IMR-90 (cell line): Measurements from ENCODE around the gene NAA35. TPM values are rescaled to one million over a fixed set of nuclear protein-coding genes. Genes with fewer than 3 reads are reported as not detected.

ENCODE experiments used
- ATAC-seq: fragments of 200-7000 bp; cut with Tn5 transposase; 2 replicates; pipeline ENCODE4 v1.9.1; 2020; ENCODE audit warnings: low read depth, mild to moderate bottlenecking, moderate library complexity
- BruUV-seq: library from RNA; stranded (reverse); fragments of 400-500 nt; replicated peaks from 2 replicates; lab custom pipeline; 2021; lab: Mats Ljungman, UMichigan
- CTCF ChIA-PET: fragments of 300-600 bp; formaldehyde crosslinking; extraction: SDS; loops from one replicate; lab custom pipeline; 2021; ENCODE audit warnings: antibody characterized with exemption; lab: Yijun Ruan, JAX
- POLR2A ChIA-PET: fragments of 300-600 bp; sonication (Branson Sonifier 250); formaldehyde crosslinking; loops from one replicate; lab custom pipeline; 2022; ENCODE audit warnings: antibody characterized with exemption; ENCODE audit not compliant: unreplicated experiment; lab: Charles Lee
- DNase-seq: peaks from one replicate; pipeline ENCODE4 v3.0.0; 2013
- H2AFZ ChIP-seq: replicated peaks from 2 replicates; pipeline ENCODE3; 2013; ENCODE audit warnings: low read length, mild to moderate bottlenecking; ENCODE audit not compliant: poor library complexity
- H2AK5ac ChIP-seq: 2 replicates; pipeline ENCODE4 v1.6.1; 2013; ENCODE audit warnings: low read depth, low read length, inconsistent platforms
- H2AK9ac ChIP-seq: replicated peaks from 2 replicates; pipeline ENCODE3; 2013; ENCODE audit warnings: mild to moderate bottlenecking, low read depth, low read length, moderate library complexity; ENCODE audit not compliant: poor library complexity
- H2BK120ac ChIP-seq: 2 replicates; pipeline ENCODE4 v1.6.1; 2013; ENCODE audit warnings: low read depth, low read length, inconsistent platforms
- H2BK15ac ChIP-seq: 3 replicates; pipeline ENCODE4 v1.6.1; 2013; ENCODE audit warnings: low read depth, low read length, inconsistent platforms
- H2BK20ac ChIP-seq: 2 replicates; pipeline ENCODE4 v1.6.1; 2013; ENCODE audit warnings: low read depth, mild to moderate bottlenecking, inconsistent platforms, low read length, moderate library complexity
- H2BK5ac ChIP-seq: 2 replicates; pipeline ENCODE4 v1.6.1; 2013; ENCODE audit warnings: mild to moderate bottlenecking, low read depth, low read length, inconsistent platforms; ENCODE audit not compliant: poor library complexity, severe bottlenecking
- H3K14ac ChIP-seq: replicated peaks from 2 replicates; pipeline ENCODE4 v1.6.1; 2013; ENCODE audit warnings: low read depth, low read length, inconsistent platforms
- H3K18ac ChIP-seq: 2 replicates; pipeline ENCODE4 v1.6.1; 2013; ENCODE audit warnings: low read depth, low read length, control low read depth
- H3K23ac ChIP-seq: 2 replicates; pipeline ENCODE4 v1.6.1; 2013; ENCODE audit warnings: low read depth, low read length, inconsistent platforms
- H3K27ac ChIP-seq: 2 replicates; pipeline ENCODE4 v1.5.1; 2013; ENCODE audit warnings: mild to moderate bottlenecking, control low read depth, low read length; ENCODE audit not compliant: insufficient read depth
- H3K27me3 ChIP-seq: 2 replicates; pipeline ENCODE4 v1.6.1; 2013; ENCODE audit warnings: low read length; ENCODE audit not compliant: control insufficient read depth, insufficient read depth
- H3K36me3 ChIP-seq: 2 replicates; pipeline ENCODE4 v1.6.1; 2013; ENCODE audit warnings: low read length, mixed read lengths; ENCODE audit not compliant: control insufficient read depth, insufficient read depth
- H3K4ac ChIP-seq: 2 replicates; pipeline ENCODE4 v1.6.1; 2013; ENCODE audit warnings: low read depth, low read length, inconsistent platforms
- H3K4me1 ChIP-seq: 2 replicates; pipeline ENCODE4 v1.6.1; 2013; ENCODE audit warnings: low read length, mixed read lengths; ENCODE audit not compliant: control insufficient read depth, insufficient read depth
- H3K4me2 ChIP-seq: 2 replicates; pipeline ENCODE4 v1.6.1; 2013; ENCODE audit warnings: low read depth, mild to moderate bottlenecking, control low read depth, low read length, moderate library complexity
- H3K4me3 ChIP-seq: 2 replicates; pipeline ENCODE4 v1.5.1; 2013; ENCODE audit warnings: low read depth, mild to moderate bottlenecking, control low read depth, low read length, moderate library complexity; ENCODE audit not compliant: insufficient read depth
- H3K56ac ChIP-seq: 2 replicates; pipeline ENCODE4 v1.6.1; 2013; ENCODE audit warnings: low read length, inconsistent platforms; ENCODE audit not compliant: insufficient read depth; ENCODE audit errors: extremely low read depth
- H3K79me1 ChIP-seq, 2 experiments: 2 replicates each; pipeline ENCODE4 v1.6.1; 2013; ENCODE audit warnings: low read length in 2 of 2, inconsistent platforms in 1 of 2, low read depth in 1 of 2
- H3K9ac ChIP-seq: 2 replicates; pipeline ENCODE4 v1.6.1; 2013; ENCODE audit warnings: low read depth, low read length, control low read depth
- H3K9me1 ChIP-seq: 2 replicates; pipeline ENCODE4 v1.6.1; 2013; ENCODE audit warnings: low read length, inconsistent platforms; ENCODE audit not compliant: insufficient read depth
- H3K9me3 ChIP-seq: 2 replicates; pipeline ENCODE4 v1.6.1; 2013; ENCODE audit warnings: low read length; ENCODE audit not compliant: control insufficient read depth, insufficient read depth
- H4K20me1 ChIP-seq: 2 replicates; pipeline ENCODE4 v1.6.1; 2013; ENCODE audit warnings: low read length, inconsistent platforms; ENCODE audit not compliant: insufficient read depth
- H4K5ac ChIP-seq: 2 replicates; pipeline ENCODE4 v1.6.1; 2013; ENCODE audit warnings: mild to moderate bottlenecking, low read depth, low read length, control low read depth
- H4K8ac ChIP-seq, 2 experiments: 2 replicates each; pipeline ENCODE4 v1.6.1; 2013; ENCODE audit warnings: low read depth in 2 of 2, low read length in 2 of 2, control low read depth in 1 of 2, inconsistent platforms in 1 of 2
- H4K91ac ChIP-seq: 2 replicates; pipeline ENCODE4 v1.6.1; 2013; ENCODE audit warnings: low read depth, low read length, inconsistent platforms; ENCODE audit not compliant: insufficient read depth
- CEBPB ChIP-seq: IDR thresholded peaks from 2 replicates; pipeline ENCODE4 v1.6.1; 2012; ENCODE audit warnings: low read depth, low read length, improper control_type of control experiment
- FOS ChIP-seq: fragments of 150-350 bp; IDR thresholded peaks from 2 replicates; pipeline ENCODE4 v1.6.1; 2016; ENCODE audit warnings: low read depth, low read length
- MAFK ChIP-seq: IDR thresholded peaks from 2 replicates; pipeline ENCODE4 v1.6.1; 2012; ENCODE audit warnings: low read depth, low read length, improper control_type of control experiment
- MAZ ChIP-seq: IDR thresholded peaks from 2 replicates; pipeline ENCODE4 v1.6.1; 2012; ENCODE audit warnings: low read depth, mild to moderate bottlenecking, low read length, improper control_type of control experiment, moderate library complexity, borderline replicate concordance
- MXI1 ChIP-seq: IDR thresholded peaks from 2 replicates; pipeline ENCODE4 v1.6.1; 2012; ENCODE audit warnings: low read depth, mild to moderate bottlenecking, low read length, moderate library complexity, borderline replicate concordance
- POLR2A ChIP-seq: IDR thresholded peaks from 2 replicates; pipeline ENCODE4 v1.6.1; 2012; ENCODE audit warnings: mild to moderate bottlenecking, low read depth, low read length
- RAD21 ChIP-seq: IDR thresholded peaks from 2 replicates; pipeline ENCODE4 v1.6.1; 2012; ENCODE audit warnings: low read length, improper control_type of control experiment
- RFX5 ChIP-seq: IDR thresholded peaks from 2 replicates; pipeline ENCODE4 v1.8.0; 2012; ENCODE audit warnings: low read depth, mild to moderate bottlenecking, low read length, moderate library complexity
- SMC3 ChIP-seq: fragments of 150-350 bp; IDR thresholded peaks from 2 replicates; pipeline ENCODE4 v1.6.1; 2016; ENCODE audit warnings: low read depth, mild to moderate bottlenecking, antibody characterized with exemption, low read length, moderate library complexity
- WGBS, 2 experiments: methylation state at CpG; one replicate each; pipeline versions ENCODE4 v1.1.5 to v1.1.7; 2013; ENCODE audit warnings: missing lambda C conversion rate in 2 of 2; ENCODE audit not compliant: insufficient read length in 1 of 2; ENCODE audit errors: extremely low coverage in 2 of 2; 5-methylcytosine and 5-hydroxymethylcytosine counted together
- dilution Hi-C: fragments of 300-500 bp; cut with HindIII; formaldehyde crosslinking; loops from one replicate; pipeline ENCODE4 v1.14.3; 2018; ENCODE audit warnings: low sequenced_read_pairs; ENCODE audit not compliant: unreplicated experiment
- in situ Hi-C: fragments of 300-500 bp; cut with MboI; formaldehyde crosslinking; loops from 3 replicates; pipeline ENCODE4 v1.14.3; 2019; ENCODE audit warnings: low sequenced_read_pairs, inconsistent platforms, mixed read lengths
- intact Hi-C: fragments of 100-400 bp; cut with micrococcal nuclease; formaldehyde crosslinking; loops from 2 replicates; pipeline ENCODE4 v1.10.0; 2022
- polyA plus RNA-seq, 3 experiments: library from polyadenylated mRNA; depleted of rRNA; stranded (reverse); fragments of >200 nt; gene quantifications; 2 replicates each; pipeline ENCODE4 v1.2.3, GENCODE V29; 2012; ENCODE audit warnings: low replicate concordance in 1 of 3
- total RNA-seq: library from RNA; depleted of rRNA; stranded (reverse); fragments of >200 nt; gene quantifications from 2 replicates; pipeline ENCODE4 v1.2.3, GENCODE V29; 2012
- TF ChIP-seq, protein P1 (sequence below): fragments of 150-350 bp; IDR thresholded peaks from 2 replicates; pipeline ENCODE4 v1.6.1; 2016; ENCODE audit warnings: low read depth, mild to moderate bottlenecking, low read length, moderate library complexity, borderline replicate concordance
- TF ChIP-seq, protein P2 (sequence below): fragments of 150-350 bp; IDR thresholded peaks from 2 replicates; pipeline ENCODE4 v1.6.1; 2017; ENCODE audit warnings: mild to moderate bottlenecking, antibody characterized with exemption, low read length, low read depth
- TF ChIP-seq, protein P3 (sequence below): conservative IDR thresholded peaks from 2 replicates; pipeline ENCODE4 v1.5.1; 2012; ENCODE audit warnings: mild to moderate bottlenecking, low read depth, low read length, improper control_type of control experiment

NAA35 gene
- total and polyA plus RNA-seq, 2 of the 4 experiments (the other 2 are of a cell fraction): 13.1 to 16.5 TPM

DNA sequence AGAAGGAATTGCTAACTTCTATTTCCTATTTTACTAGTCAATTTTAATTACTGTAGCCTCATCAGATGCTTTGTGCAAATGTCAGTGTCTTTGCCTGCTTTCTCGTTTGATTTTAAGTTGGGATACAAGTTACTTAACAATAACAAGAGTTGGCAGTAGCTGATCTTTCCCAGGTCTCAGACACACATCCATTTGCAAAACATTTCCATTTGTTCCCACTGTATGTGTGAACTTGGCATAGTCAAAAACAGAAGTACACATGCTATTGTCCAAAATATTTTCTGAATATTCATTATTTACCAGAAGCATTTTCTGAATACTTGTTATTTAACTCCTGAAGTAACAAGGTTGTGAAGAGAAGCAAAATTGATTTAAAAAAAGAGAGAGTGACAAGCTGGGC, 35.0 kb upstream of the NAA35 start:
- ATAC-seq (no peak), DNase-seq (no peak)
- Histone ChIP-seq H4K91ac (no peak overlapping the region), H4K8ac (no peak overlapping the region), H3K4me2 (no peak overlapping the region), H3K9ac (no peak overlapping the region), H3K14ac (no peak overlapping the region), H3K18ac (no peak overlapping the region), H2AK9ac (no peak overlapping the region), H2BK120ac (no peak overlapping the region), H3K79me1 (no peaks in the 10 kb centered on the region), H3K23ac (no peak overlapping the region), H3K56ac (no peak overlapping the region), H3K4me1 (no peaks in the 10 kb centered on the region), H4K5ac (no peak overlapping the region), H3K4me3 (no peak overlapping the region), H2AK5ac (no peak overlapping the region), H3K27ac (no peak overlapping the region), H2BK15ac (no peak overlapping the region), H2BK5ac (no peak overlapping the region), H3K36me3 (no peaks in the 10 kb centered on the region), H3K9me1 (no peaks in the 10 kb centered on the region), H3K4ac (no peak overlapping the region), H3K9me3 (no peaks in the 10 kb centered on the region), H2AFZ (no peak overlapping the region), H2BK20ac (no peak overlapping the region), H4K20me1 (no peaks in the 10 kb centered on the region), H3K27me3 (no peaks in the 10 kb centered on the region; the same call in 1 of the 2 replicates)
- BruUV-seq: no TSS peak
- in situ Hi-C loops (no loop called here), intact Hi-C loops (loop anchor here (1.0 kb wide), 1 partner anchor 9 kb away; no protein-coding TSS in a partner anchor), dilution Hi-C loops (no loop called here)
- no CpG with 5 or more reads among the region's 1 CpG for WGBS, 2 experiments
- POLR2A ChIA-PET: no interaction called here
- CTCF ChIA-PET: no interaction called here
- TF ChIP-seq RFX5: no peak
- no peak for TF ChIP-seq CEBPB
- TF ChIP-seq, protein P1, sequence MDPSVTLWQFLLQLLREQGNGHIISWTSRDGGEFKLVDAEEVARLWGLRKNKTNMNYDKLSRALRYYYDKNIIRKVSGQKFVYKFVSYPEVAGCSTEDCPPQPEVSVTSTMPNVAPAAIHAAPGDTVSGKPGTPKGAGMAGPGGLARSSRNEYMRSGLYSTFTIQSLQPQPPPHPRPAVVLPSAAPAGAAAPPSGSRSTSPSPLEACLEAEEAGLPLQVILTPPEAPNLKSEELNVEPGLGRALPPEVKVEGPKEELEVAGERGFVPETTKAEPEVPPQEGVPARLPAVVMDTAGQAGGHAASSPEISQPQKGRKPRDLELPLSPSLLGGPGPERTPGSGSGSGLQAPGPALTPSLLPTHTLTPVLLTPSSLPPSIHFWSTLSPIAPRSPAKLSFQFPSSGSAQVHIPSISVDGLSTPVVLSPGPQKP: no peak
- TF ChIP-seq, protein P2, sequence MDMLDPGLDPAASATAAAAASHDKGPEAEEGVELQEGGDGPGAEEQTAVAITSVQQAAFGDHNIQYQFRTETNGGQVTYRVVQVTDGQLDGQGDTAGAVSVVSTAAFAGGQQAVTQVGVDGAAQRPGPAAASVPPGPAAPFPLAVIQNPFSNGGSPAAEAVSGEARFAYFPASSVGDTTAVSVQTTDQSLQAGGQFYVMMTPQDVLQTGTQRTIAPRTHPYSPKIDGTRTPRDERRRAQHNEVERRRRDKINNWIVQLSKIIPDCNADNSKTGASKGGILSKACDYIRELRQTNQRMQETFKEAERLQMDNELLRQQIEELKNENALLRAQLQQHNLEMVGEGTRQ: no peak
- TF ChIP-seq FOS: no peak
- TF ChIP-seq SMC3: no peak
- no peak for TF ChIP-seq RAD21
- TF ChIP-seq MAZ: no peak
- no peak for TF ChIP-seq MXI1
- no peak for TF ChIP-seq MAFK
- TF ChIP-seq, protein P3, sequence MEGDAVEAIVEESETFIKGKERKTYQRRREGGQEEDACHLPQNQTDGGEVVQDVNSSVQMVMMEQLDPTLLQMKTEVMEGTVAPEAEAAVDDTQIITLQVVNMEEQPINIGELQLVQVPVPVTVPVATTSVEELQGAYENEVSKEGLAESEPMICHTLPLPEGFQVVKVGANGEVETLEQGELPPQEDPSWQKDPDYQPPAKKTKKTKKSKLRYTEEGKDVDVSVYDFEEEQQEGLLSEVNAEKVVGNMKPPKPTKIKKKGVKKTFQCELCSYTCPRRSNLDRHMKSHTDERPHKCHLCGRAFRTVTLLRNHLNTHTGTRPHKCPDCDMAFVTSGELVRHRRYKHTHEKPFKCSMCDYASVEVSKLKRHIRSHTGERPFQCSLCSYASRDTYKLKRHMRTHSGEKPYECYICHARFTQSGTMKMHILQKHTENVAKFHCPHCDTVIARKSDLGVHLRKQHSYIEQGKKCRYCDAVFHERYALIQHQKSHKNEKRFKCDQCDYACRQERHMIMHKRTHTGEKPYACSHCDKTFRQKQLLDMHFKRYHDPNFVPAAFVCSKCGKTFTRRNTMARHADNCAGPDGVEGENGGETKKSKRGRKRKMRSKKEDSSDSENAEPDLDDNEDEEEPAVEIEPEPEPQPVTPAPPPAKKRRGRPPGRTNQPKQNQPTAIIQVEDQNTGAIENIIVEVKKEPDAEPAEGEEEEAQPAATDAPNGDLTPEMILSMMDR: no peak
- no peak for TF ChIP-seq POLR2A
